Measurements from ENCODE around the gene LIN7C.

DNA sequence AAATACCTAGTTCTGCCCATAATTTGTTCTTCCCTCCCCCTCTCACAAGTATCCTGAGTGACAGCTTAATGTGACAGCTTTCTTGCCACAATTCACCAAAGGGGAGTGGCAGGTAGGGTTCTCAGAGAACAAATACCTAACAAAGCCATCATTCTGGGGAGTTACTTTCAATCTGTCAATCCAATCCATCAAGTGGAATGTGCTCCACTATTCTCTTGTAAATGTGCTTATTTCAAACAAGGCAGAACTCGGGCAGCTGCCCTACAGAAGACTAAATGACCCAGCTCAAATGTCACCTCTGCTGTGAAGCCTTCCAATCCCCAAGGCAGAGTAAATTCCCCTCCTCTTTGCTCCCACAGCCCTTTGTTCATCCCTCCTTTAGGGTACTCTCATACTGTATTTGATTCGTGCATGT is 61.8 kb downstream of the LIN7C start:
- TF ChIP-seq GTF2F1 (IDR thresholded peaks at IDR 0.05; ENCODE audit: borderline replicate concordance, low read depth, low read length) (no peak), CTCF (IDR thresholded peaks at IDR 0.05; ENCODE audit: control extremely low read depth in 1 of 3, insufficient read depth in 1 of 3, low read depth in 1 of 3, low read length in 3 of 3) (no peak), MAX (IDR thresholded peaks at IDR 0.05) (0 out of 2 replicates have a peak, but pooled peaks have one; percentile 26), POLR2AphosphoS5 (IDR thresholded peaks at IDR 0.05; ENCODE audit: low read depth, low read length) (no peak), SP1 (IDR thresholded peaks at IDR 0.05; ENCODE audit: low read depth, low read length) (peak; percentile 38; the same call in 1 of the 2 replicates)
